HepG2 (cell line): ENCODE results near the gene CCDC142. TPM values are rescaled to one million over a fixed set of nuclear protein-coding genes. Genes with fewer than 3 reads are reported as not detected.
A peak's percentile ranks its signal among the peaks of the same experiment; 100 is the strongest.

Experiments used
- FOXC1 ChIP-seq: sonication (generic); formaldehyde crosslinking; IDR thresholded peaks from 2 replicates; pipeline ENCODE4 v1.8.0; 2022; ENCODE audit warnings: mild to moderate bottlenecking, missing genetic modification reagents, borderline replicate concordance
- MLXIP ChIP-seq: sonication (generic); formaldehyde crosslinking; IDR thresholded peaks from 2 replicates; pipeline ENCODE4 v1.9.0; 2021; ENCODE audit warnings: missing genetic modification reagents, borderline replicate concordance
- ZC3H4 ChIP-seq: sonication (generic); formaldehyde crosslinking; IDR thresholded peaks from 2 replicates; pipeline ENCODE4 v1.4.0; 2020; ENCODE audit warnings: missing genetic modification reagents, borderline replicate concordance
- ZKSCAN1 ChIP-seq: fragments of 150-350 bp; IDR thresholded peaks from 2 replicates; pipeline ENCODE4 v1.6.1; 2014; ENCODE audit warnings: low read length
- ZNF382 ChIP-seq: sonication (generic); formaldehyde crosslinking; IDR thresholded peaks from 2 replicates; pipeline ENCODE4 v1.5.0; 2020; ENCODE audit warnings: missing genetic modification reagents, mild to moderate bottlenecking, borderline replicate concordance
- polyA plus RNA-seq, 8 experiments: library from polyadenylated mRNA; depleted of rRNA in 3 of 8; stranded (reverse) in 7 of 8; unstranded in 1 of 8; fragments of >200 nt; fragmentation: Illumina TruSeq in 4 of 8; extraction: Trizol in 4 of 8; gene quantifications; 2 replicates each; pipeline versions ENCODE4 v1.2.1 to v1.2.3, GENCODE V29; 2011 to 2016; ENCODE audit warnings: low read depth in 4 of 8, missing spikeins in 1 of 8, mixed read lengths in 1 of 8; ENCODE audit not compliant: insufficient read depth in 1 of 8
- total RNA-seq, 5 experiments: library from RNA; depleted of rRNA; stranded (reverse); fragments of >200 nt; fragmentation: Illumina TruSeq; extraction: Trizol; gene quantifications; 2 replicates each; pipeline ENCODE4 v1.2.3, GENCODE V29; 2016; ENCODE audit warnings: low read depth in 1 of 5
- TF ChIP-seq, protein P1 (sequence below): fragments of 450-650 bp; IDR thresholded peaks from 2 replicates; pipeline ENCODE4 v1.6.1; 2016
- TF ChIP-seq, protein P2 (sequence below): sonication (generic); formaldehyde crosslinking; IDR thresholded peaks from 2 replicates; pipeline ENCODE4 v1.5.0; 2020; ENCODE audit warnings: missing genetic modification reagents

Gene CCDC142
- total and polyA plus RNA-seq, 2 of the 13 experiments (the other 11 are each of a cell fraction or from before 2014, with no cell fraction given), result 14.7 to 30.4 TPM

- no peak for TF ChIP-seq ZNF382 (CRISPR knock-in tag)
- TF ChIP-seq, protein P1, sequence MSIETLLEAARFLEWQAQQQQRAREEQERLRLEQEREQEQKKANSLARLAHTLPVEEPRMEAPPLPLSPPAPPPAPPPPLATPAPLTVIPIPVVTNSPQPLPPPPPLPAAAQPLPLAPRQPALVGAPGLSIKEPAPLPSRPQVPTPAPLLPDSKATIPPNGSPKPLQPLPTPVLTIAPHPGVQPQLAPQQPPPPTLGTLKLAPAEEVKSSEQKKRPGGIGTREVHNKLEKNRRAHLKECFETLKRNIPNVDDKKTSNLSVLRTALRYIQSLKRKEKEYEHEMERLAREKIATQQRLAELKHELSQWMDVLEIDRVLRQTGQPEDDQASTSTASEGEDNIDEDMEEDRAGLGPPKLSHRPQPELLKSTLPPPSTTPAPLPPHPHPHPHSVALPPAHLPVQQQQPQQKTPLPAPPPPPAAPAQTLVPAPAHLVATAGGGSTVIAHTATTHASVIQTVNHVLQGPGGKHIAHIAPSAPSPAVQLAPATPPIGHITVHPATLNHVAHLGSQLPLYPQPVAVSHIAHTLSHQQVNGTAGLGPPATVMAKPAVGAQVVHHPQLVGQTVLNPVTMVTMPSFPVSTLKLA, result peak; percentile 40; the same call in 1 of the 2 replicates
- TF ChIP-seq, protein P2, sequence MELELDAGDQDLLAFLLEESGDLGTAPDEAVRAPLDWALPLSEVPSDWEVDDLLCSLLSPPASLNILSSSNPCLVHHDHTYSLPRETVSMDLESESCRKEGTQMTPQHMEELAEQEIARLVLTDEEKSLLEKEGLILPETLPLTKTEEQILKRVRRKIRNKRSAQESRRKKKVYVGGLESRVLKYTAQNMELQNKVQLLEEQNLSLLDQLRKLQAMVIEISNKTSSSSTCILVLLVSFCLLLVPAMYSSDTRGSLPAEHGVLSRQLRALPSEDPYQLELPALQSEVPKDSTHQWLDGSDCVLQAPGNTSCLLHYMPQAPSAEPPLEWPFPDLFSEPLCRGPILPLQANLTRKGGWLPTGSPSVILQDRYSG (CRISPR knock-in tag), result no peak
- TF ChIP-seq ZC3H4 (CRISPR knock-in tag), result peak; percentile 45; the same call in 1 of the 2 replicates
- TF ChIP-seq MLXIP (CRISPR knock-in tag), result no peak
- no peak; the same call in 1 of the 2 replicates for TF ChIP-seq FOXC1 (CRISPR knock-in tag)
- no peak for TF ChIP-seq ZKSCAN1
- TF ChIP-seq, all 625 proteins: peak for 235
Measured at GRCh38 chr2:74525717-74526648, 43.2 kb upstream of the CCDC142 start, which contains the start of gene DQX1 (continued).
